Activated CD8-positive, alpha-beta memory T cell treated with anti-CD3 and anti-CD28 coated beads for 48 hours (primary cell): ENCODE data around the gene SLC16A11.
"Not testable (repeated sequence)": the region's sequence is repeated elsewhere in the genome, so short reads cannot be mapped to it uniquely, and the experiment has no call there.

Source experiments
- DNase-seq, 3 experiments: peaks; one replicate each; pipeline ENCODE4 v3.0.0-alpha.2; 2020; ENCODE audit warnings: low read depth in 2 of 3, low spot score in 2 of 3

The SLC16A11 gene

DNA sequence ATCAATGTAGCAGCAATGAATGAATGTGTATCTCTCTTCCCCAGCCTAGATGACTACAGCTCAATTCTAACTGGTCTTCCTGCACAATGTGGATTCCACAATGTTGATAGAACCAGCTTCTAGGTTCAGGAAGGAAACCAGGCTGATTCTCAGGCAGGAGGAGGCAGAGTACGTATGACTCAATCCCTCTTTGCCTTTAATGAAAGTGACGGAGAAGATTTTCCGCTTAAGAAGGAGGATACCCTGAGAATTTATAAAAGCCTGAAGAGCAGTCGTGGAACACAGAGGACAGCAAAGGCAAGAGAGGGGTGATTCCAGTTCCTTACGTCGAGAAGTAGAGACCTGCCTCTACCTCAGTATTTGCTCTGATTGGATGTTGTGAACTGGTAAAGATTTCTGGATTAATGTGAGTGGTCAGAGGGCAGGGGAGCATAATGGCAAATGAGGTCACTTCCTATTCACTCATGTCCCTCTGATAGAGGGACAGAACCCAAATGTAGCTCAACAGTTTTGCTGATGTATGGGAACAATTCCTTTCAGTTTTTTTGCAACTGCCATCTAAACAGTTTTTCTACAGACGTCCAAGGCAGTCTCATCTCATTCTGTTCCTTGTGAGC, 15.0 kb upstream of the SLC16A11 start:
- DNase-seq: no peak

DNA sequence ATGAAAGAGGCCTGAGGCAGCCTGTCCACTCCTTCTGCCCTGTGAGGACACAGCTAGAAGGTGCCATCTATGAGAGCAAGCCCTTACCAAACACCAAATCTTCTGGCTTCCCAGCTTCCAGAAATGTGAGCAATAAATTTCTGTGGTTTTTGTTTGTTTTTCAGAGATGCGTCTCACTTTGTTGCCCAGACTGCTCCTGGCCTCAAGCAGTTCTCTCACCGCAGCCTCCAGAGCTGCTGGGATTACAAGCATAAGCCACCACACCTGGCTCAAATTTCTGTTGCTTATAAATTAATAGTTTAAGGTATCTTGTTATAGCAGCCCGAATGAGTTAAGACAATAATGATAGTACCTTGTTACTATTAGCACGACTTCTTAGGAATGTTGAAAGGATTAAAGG, 12.5 kb upstream of the SLC16A11 start:
- no peak for DNase-seq

DNA sequence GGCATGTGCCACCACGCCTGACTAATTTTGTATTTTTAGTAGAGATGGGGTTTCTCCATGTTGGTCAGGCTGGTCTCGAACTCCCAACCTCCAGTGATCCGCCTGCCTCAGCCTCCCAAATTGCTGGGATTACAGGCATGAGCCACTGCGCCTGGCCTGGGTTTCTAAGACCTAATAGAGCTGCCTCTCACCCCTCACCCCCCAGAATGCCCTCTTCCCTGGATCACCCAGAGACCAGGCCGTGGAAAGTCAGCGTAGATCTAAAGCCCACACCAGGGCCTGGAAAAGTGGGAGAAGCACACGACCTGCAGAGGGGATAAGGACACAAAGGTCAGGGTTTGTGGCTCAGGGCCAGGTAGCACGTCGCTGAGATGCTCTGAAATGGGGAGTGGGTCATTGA, 6.7 kb upstream of the SLC16A11 start:
- DNase-seq: not testable (repeated sequence)

DNA sequence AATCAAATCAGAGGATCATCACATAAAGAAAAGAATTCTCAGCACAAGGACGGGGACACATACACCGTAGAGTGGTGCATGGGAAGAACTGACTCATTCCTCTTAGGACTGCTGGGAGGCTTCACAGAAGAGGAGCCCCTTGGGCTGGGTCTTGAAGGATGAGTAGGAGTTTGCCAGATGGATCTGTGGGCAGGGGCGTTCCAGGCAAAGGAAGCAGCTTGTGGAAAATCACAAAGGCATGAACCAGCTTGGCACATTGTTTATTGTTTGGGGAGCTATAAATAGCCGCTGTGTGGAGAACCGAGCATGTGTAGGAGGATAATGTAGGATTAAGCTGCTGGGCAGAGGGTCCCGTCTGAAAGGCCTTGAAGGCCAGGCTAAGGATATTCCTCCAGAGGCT, 5.1 kb upstream of the SLC16A11 start:
- no peak for DNase-seq

DNA sequence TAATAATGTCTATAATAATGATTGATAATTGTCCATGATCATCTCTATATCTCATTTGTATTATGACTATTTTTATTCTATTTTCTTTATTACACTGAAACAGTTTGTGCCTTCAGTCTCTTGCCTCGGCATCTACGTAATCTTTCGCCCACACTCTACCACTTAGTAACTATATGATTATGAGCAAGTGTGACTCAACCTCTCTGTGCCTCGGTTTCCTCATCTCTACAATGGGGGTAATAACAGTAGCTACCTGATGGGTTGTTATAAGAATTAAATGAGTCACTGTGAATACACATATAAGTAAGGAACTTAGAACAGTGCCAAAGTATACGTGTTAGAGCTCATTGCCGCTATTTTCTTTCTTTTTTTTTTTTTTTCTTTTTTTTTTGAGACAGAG, 3.7 kb upstream of the SLC16A11 start:
- no peak for DNase-seq

DNA sequence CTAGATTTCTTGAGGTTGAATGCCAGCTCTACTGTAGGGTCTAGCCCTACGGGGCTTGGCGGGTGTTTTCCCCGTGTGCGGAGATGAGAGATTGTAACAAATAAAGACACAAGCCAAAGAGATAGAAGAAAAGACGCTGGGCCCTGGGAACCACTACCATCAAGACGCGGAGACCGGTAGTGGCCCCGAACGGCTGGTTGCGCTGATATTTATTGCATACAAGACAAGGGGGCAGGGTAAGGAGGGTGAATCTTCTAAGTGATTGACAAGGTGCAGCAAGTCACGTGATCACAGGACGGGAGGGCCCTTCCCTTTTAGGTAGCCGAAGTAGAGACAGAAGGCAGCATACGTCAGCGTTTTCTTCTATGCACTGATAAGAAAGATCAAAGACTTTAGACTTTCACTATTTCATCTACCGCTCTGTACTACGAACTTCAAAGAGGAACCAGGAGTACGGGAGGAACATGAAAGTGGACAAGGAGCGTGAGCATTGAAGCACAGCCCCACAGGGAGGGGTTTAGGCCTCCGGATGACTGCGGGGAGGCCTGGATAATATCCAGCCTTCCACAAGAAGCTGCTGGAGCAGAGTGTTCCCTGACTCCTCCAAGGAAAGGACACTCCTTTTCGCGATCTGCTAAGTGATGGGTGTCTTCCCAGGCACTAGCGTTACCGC, 3.0 kb upstream of the SLC16A11 start:
- DNase-seq: not testable (repeated sequence)

DNA sequence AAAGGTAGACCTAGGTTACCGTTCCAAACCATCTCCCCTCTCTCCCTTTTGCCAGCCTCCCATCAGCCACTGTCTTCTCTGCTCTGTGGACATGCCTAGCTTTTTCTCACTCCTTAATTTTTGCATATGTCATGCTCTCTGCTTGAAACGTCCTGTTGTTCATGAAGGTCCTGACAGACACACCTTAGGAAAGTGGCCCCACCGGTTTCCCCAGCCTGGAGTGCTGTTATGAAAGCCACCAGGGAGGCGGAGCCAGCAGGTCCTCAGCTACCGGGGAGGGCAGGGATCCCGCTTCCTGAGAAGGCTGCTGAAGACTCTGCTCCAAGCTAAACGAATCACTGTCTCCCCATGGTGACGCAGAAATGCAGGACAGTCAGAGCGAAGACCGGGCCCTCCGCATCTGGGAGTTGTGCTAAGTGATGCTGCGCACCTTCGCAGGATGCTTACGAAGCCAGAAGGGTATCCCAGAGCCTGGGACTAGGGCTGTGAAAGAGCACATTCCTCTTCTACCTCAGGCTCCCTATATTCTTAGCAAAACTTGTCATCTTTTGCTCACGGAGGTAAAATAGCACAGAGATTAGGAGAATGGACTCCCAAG, 2.3 kb upstream of the SLC16A11 start:
- DNase-seq: peak in 1 of 3 experiments; percentile 14

DNA sequence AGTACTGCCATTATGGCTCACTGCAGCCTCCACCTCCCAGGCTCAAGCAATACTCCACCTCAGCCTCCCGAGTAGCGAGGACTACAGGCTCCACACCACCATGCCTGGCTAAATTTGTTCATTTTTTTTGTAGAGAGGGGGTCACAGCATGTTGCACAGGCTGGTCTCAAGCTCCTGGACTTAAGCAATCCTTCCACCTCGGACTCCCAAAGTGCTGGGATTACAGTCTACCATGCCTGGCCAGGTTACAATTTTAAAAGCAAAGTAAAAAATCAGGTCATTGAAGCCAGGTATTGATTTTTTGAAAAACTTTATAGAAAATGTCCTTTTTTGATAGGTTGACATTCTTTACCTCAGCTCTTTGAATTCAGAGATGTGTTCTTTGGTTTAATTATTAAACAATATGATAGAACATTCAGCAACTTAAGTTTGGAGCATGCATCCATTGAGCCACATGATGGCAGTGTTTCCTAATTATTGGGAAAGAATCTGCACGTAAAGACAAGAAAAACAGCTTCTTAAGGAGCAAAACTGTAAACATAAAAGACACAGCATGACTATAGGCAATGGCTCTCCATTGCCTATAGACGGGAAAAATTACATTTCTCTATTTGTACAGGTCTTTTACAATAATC, 1.7 kb upstream of the SLC16A11 start:
- no peak for DNase-seq

DNA sequence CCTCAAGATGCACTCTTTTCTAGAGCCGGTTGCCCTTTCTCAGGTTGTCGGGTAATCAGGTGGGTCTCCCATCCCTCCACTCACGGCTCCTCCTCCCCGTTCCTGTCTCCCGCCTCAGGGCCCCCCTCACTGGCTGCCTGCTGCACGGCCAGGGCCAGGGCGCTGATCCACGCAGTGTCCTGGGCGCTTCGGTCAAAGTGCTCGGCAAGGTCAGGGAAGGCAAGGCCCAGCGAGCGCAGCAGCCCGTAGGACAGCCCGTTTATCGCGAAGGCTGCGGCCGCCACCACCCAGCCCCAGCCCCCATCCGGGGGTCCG, 753 bp downstream of the SLC16A11 start:
- peak in 1 of 3 experiments; percentile 22 for DNase-seq

DNA sequence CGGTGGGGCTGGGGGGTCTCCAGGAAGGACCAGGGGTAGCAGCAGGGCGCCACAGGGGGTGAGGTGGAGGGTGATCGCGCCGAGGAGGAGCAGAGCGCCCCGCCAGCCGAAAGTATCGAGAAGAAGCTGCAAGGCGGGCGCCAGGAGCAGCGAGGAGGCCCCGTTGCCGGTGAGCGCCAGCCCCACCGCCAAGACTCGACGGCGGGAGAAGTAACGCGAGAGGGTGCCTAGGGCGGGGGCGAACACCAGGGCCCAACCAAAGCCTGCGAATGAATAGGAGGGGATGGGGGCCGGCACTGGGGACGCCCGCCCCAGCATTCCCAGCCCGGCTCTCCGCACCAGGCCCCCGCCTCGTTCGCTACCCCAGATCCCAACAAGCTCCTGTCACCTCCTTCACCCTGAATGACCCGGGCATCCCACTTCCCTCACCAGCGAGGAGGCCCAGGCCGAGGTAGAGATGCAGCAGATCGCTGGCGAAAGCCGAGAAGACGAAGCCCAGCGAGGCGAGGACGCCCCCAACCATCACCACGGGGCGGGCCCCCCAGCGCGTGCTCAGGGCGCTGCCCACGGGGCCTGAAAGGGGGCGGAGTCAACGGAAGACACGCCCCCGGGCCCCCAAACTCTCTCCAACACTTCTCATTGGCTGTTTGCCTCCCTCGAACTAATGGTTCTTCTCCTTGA, 1.3 kb downstream of the SLC16A11 start:
- peak in 1 of 3 experiments; percentile 18 for DNase-seq

DNA sequence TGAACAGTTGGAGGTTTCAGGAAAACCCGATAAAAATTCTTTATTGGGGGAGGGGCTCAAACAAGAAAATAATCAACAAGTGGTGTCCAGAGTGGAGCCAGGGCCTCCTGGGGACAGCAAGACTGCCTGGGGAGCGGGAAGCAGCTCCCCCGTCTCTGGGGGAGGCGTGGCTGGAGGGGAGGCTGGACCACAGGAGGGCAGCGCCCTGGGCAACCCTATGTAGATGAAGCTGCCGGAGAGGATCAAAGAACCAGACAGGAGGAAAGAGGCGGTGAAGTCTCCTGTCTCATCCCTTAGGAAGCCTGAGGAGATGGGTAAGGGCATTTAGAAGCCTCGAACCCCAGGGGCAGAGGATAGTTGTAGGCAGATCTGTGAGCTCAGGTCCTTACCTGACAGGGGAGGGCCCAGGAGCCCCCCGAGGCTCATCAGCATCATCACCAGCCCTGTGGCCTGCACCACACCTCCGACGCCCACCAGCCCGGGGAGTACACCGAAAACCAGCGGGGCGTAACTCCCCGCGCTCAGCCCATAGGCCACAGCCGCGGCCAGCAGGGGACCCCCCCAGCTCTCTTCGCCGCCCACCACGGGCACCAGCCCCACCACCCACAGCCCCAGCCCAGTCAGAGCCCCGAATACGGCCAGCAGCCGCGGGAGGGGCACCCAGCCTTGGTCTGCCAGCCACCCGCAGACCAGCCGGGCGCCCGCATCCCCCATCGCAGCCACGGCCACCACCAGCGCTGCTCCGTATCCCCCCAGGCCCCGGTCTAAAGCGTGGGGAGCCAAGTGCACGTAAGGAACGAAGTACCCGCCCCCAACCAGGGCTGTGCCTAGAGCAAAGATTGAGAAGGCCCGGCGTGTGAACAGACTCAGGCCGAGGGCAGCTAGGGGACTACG, 2.0 kb downstream of the SLC16A11 start:
- no peak for DNase-seq

DNA sequence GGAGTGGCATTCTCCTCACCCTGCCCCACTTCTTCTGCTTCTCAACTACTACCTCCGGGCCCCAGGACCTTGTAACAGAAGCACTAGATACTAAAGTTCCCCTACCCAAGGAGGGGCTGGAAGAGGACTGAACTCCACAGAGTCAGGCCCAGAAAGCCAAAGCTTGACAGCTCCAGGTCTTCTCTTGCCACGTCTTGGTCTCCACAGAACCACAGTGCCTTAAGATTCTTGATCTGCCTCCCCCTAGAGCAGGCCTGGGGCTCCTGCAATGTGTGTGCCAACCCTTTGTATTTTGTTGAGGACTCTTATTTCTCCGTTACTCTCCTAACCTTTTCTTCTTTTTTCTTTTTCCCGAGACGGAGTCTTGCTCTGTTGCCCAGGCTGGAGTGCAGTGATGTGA, 4.1 kb downstream of the SLC16A11 start:
- DNase-seq: no peak

DNA sequence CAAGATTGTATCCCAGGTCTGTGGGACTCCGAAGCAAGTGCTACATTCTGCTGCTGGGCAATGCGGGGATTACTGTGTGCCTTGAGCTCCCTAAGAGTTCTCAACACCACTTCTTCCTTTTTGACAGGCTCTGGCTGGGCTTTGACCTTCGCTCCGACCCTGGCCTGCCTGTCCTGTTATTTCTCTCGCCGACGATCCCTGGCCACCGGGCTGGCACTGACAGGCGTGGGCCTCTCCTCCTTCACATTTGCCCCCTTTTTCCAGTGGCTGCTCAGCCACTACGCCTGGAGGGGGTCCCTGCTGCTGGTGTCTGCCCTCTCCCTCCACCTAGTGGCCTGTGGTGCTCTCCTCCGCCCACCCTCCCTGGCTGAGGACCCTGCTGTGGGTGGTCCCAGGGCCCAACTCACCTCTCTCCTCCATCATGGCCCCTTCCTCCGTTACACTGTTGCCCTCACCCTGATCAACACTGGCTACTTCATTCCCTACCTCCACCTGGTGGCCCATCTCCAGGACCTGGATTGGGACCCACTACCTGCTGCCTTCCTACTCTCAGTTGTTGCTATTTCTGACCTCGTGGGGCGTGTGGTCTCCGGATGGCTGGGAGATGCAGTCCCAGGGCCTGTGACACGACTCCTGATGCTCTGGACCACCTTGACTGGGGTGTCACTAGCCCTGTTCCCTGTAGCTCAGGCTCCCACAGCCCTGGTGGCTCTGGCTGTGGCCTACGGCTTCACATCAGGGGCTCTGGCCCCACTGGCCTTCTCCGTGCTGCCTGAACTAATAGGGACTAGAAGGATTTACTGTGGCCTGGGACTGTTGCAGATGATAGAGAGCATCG, 5.6 kb downstream of the SLC16A11 start:
- DNase-seq: no peak

DNA sequence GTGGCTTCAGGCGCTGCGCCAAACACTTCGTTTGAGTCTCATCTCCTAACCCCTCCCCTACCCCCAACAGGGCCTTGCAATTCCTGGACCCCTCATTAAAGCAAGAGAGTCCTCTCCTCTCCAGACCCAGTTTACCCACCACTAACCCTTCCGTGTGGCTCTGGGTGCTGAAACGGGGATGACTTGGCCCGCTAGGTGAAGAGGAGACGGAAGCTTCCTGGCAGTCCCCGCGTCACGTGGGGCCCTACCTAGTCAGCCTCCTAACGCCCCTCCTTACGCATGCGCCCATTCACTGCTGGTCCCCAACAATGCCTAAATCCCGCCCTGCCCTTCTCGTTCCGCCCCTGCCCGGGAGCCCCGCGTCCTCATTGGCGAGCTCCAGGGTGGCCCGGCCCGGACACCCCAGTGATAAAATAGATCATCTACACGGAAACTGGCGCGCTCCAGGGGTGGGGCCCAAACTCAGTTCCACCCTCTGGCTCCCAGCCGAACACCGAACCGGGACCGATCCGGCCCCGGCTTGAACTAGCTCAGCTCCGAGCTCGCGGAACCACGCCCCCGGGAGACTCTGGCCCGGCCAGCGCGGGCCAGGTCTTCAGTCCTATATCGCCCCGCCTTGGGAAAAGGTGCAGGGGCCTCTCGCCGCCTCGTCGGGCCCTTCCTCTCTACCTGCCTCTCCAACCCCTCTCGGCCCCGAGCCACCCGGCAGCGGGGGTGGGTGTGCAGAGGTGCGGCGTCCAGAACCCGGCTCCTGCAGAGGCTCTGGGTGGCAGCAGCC, 8.1 kb downstream of the SLC16A11 start, which contains the start of gene SLC16A13:
Gene SLC16A13, plus strand, starts transcription at position 425 of the 778 bp plus-strand sequence. CDS start 368 bp downstream, outside the sequence.
- peak in 2 of 3 experiments; percentile 92 to 95 for DNase-seq

DNA sequence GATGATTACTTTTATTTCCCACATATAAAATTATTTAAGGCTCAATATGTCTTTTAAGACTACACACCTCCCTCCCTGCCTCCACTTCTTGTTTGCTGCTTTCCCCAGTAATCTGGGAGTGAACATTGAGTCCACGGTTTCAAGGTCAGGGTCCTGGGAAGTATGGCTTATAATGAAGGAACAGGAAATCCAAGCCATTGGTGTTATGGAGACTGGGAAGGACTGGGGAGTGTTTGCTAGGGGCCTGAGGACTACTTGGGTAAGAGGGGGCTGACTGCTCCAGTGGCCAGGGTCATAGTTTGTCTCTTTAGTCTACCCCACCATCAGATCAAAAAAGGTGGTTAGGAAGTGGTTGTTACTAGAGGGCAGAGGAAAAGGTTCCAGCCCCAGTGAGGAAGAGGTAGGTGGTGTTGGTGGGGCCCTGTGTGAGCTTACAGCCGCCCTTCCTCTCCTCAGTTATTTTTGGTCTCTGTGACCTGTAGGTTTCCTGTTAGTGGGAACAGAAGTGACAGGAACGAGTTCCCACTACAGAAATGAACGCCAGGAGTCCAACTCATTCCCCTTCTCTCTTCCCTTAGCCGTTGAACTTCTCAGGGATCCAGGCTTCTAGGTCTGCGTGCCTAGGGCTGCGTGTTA, 8.8 kb downstream of the SLC16A11 start:
- DNase-seq: no peak

DNA sequence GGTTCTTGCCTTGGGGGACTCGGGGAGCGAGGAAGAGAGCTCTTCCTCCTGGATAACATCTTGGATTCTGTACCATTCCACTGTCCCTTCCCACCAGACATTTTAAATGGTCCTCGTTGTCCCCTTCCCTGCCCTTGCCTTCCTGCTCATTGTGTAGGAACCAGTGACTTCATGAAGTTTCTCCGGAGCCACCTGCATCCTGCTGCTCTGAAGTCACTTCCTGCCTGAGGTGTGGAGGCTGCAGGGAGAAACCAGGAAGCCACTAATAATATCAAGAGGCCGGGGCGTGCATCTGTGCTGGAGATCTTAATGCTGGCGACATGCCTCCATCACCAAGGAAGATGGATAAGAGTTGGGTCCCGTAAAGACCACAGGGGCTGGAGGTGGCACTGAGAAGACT, 14.2 kb downstream of the SLC16A11 start:
- DNase-seq: peak in 1 of 3 experiments; percentile 10

DNA sequence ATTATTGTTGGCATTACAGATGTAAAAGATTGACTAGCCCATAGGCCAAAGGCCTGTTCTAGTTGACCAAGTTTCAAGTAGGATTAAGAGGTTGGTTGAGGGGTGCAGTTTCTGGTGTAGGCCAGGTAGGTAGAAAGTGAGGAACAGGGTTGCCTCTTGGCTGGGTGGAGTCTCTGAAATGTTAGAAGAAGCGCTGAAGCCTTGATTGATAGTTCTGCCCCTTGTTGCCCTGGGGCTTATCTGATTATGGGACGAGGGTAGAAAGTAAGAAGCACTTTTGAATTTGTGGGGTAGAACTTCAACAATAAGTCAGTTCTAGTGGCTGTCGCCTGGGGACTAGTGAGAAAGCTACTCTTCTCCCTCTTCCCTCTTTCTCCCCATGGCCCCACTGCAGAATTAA, 14.8 kb downstream of the SLC16A11 start:
- DNase-seq: no peak

DNA sequence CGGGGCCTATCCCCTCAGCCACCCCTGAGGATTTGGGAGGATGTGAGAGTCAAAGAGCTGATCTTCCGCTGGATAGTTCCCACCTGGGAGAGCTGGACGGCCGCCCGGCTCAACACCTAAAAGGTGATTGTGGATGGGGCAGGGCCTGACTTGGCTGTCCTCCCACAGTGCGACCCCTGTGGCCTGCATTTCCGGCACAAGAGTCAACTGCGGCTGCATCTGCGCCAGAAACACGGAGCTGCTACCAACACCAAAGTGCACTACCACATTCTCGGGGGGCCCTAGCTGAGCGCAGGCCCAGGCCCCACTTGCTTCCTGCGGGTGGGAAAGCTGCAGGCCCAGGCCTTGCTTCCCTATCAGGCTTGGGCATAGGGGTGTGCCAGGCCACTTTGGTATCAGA, 16.6 kb downstream of the SLC16A11 start:
- DNase-seq: no peak
